ENCODE measurements around the gene SKI. TPM values are rescaled to one million over a fixed set of nuclear protein-coding genes. Genes with fewer than 3 reads are reported as not detected.

The SKI gene
- total and polyA plus RNA-seq, 7 experiments from 2014 or later = 0.61 to 278 (median 95.3) TPM

DNA sequence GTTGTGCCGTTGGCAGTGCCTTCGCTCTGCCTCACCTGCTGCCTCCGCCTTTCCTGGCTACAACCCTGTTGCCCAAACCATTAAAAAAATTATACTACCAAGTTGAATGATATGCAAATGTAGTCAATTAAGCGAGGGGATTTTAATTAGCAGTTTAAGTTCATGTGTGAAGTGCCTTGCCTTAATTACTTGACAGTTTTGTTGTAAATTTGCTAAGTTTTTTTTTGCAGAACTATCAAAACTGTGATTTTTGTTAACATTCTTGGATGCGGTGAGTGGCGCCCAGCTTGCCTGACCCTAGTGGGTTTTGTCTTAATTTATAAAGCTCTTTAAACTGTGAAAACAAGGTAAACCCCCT, 10.9 kb downstream of the SKI start:
- intact Hi-C loops (cut with micrococcal nuclease) = no loop called here
- no peak for ATAC-seq
- no peaks in the 10 kb centered on the region for H3K9me3 ChIP-seq (ENCODE audit: control insufficient read depth in 2 of 3, low read length in 3 of 3)
- DNase-seq = no peak
- peaks cover 72 to 91% (median 83%) of the 10 kb centered on the region in 7 donors for H3K4me1 Mint-ChIP-seq
- H3K4me1 ChIP-seq (ENCODE audit: control insufficient read depth in 2 of 2, insufficient read depth in 2 of 2, low read length in 2 of 2) = peaks cover 62 to 96% of the 10 kb centered on the region in 2 donors
- H3K27me3 Mint-ChIP-seq = no peaks in the 10 kb centered on the region
- peak overlapping the region in 9 of 10 donors; percentile 36 to 98 (median 74) for H3K4me3 Mint-ChIP-seq
- ChIA-PET POLR2A (interaction anchor here (0.6 to 10.6 kb wide), 3 partner anchors 9 to 39 kb away, joined by 4 to 99 read pairs (median 6); partner anchors contain the start of gene SKI), CTCF (interaction anchor here (1.0 to 1.2 kb wide), 2 partner anchors 10 to 15 kb away, joined by 3 read pairs; no protein-coding TSS in a partner anchor)
- H3K27ac ChIP-seq (ENCODE audit: low read depth, low read length) = peak overlapping the region; percentile 78
- H3K27me3 ChIP-seq (ENCODE audit: control insufficient read depth in 2 of 2, insufficient read depth in 2 of 2, low read length in 2 of 2) = no peaks in the 10 kb centered on the region
- peaks cover 0 to 26% (median 17%) of the 10 kb centered on the region in 5 donors for H3K36me3 Mint-ChIP-seq
- H3K36me3 ChIP-seq (ENCODE audit: control insufficient read depth in 2 of 3, insufficient read depth in 3 of 3, low read length in 3 of 3) = peaks cover 0 to 14% (median 2%) of the 10 kb centered on the region in 3 experiments
- peak overlapping the region in 8 of 9 donors; percentile 82 to 97 (median 91) for H3K27ac Mint-ChIP-seq
- H3K9me3 Mint-ChIP-seq = peaks cover 0 to 9% (median 0%) of the 10 kb centered on the region in 11 donors
- no peak overlapping the region for H3K4me3 ChIP-seq (ENCODE audit: low read length)

GRCh38 chr1:2239384-2239985, 11.4 kb downstream of the SKI start:
- ChIA-PET CTCF (interaction anchor here (1.0 to 1.2 kb wide), 2 partner anchors 11 to 15 kb away, joined by 3 read pairs; no protein-coding TSS in a partner anchor), POLR2A (interaction anchor here (0.8 to 10.6 kb wide), 2 partner anchors 9 to 16 kb away, joined by 6 to 99 read pairs; partner anchors contain the start of gene SKI)
- no peak for ATAC-seq
- H3K27me3 Mint-ChIP-seq = no peaks in the 10 kb centered on the region
- Histone ChIP-seq H3K27me3 (ENCODE audit: control insufficient read depth in 2 of 2, insufficient read depth in 2 of 2, low read length in 2 of 2) (no peaks in the 10 kb centered on the region), H3K4me1 (ENCODE audit: control insufficient read depth in 2 of 2, insufficient read depth in 2 of 2, low read length in 2 of 2) (peaks cover 57 to 91% of the 10 kb centered on the region in 2 donors), H3K4me3 (ENCODE audit: low read length) (peak overlapping the region; percentile 26), H3K36me3 (ENCODE audit: control insufficient read depth in 2 of 3, insufficient read depth in 3 of 3, low read length in 3 of 3) (peaks cover 0 to 14% (median 2%) of the 10 kb centered on the region in 3 experiments), H3K27ac (ENCODE audit: low read depth, low read length) (peak overlapping the region; percentile 78), H3K9me3 (ENCODE audit: control insufficient read depth in 2 of 3, low read length in 3 of 3) (no peaks in the 10 kb centered on the region)
- intact Hi-C loops (cut with micrococcal nuclease) = no loop called here
- H3K9me3 Mint-ChIP-seq = peaks cover 0 to 9% (median 0%) of the 10 kb centered on the region in 11 donors
- peaks cover 67 to 89% (median 80%) of the 10 kb centered on the region in 7 donors for H3K4me1 Mint-ChIP-seq
- DNase-seq = peak in 1 of 9 donors; percentile 15
- peak overlapping the region; percentile 46 to 97 (median 93) for H3K27ac Mint-ChIP-seq
- H3K36me3 Mint-ChIP-seq = peaks cover 0 to 27% (median 17%) of the 10 kb centered on the region in 5 donors
- peak overlapping the region; percentile 37 to 98 (median 84) for H3K4me3 Mint-ChIP-seq

DNA sequence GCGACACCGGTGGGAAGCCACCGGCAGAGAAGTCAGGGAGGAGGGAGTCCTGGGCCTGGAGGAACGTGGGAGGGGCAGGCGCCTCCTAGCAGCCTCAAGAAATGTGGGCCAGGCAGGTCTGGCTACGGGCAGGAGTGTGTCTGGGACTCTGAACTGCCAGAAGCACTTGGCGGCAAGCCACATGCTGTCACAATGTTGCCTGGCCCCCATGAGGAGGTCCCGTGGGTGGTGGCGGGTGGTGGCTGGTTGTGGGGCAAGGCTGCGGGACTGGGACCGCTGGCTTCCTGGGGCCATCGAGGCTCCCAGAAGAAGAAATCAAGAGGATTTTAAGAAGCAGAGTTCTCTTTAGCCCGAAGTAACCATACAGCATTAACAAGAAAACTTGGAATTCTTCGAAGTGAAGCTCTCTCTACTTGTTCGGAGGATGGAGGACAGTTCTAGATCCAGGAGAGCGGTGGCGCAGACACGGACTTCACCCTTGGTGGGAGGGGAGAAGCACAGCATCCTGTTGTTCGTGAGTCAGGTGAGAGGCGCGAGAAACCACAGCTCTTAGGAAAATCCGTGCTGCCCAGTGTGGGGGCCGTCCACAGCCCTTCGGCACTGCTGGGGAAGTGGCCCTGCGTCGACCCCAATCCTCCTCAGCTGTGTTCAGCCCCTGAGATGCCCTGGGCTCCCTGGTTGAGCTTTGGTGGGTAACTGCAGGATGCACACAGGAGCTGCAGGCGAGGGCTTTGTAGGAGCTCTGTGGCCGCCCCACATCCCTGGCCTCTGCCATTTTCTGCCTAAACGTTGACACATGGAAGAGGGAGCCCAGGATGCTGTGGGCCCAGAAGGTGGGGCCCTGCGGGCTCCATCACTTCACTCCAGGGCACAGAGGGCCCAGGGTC, 12.4 kb downstream of the SKI start:
- CTCF ChIA-PET = interaction anchor here (0.6 to 1.4 kb wide), 8 partner anchors 8 to 111 kb away, joined by 3 to 6 read pairs (median 4); no protein-coding TSS in a partner anchor
- Histone ChIP-seq H3K36me3 (ENCODE audit: control insufficient read depth in 2 of 3, insufficient read depth in 3 of 3, low read length in 3 of 3) (peaks cover 0 to 14% (median 2%) of the 10 kb centered on the region in 3 experiments), H3K4me1 (ENCODE audit: control insufficient read depth in 2 of 2, insufficient read depth in 2 of 2, low read length in 2 of 2) (peaks cover 47 to 84% of the 10 kb centered on the region in 2 donors), H3K9me3 (ENCODE audit: control insufficient read depth in 2 of 3, low read length in 3 of 3) (no peaks in the 10 kb centered on the region), H3K27ac (ENCODE audit: low read depth, low read length) (peak overlapping the region; percentile 59), H3K27me3 (ENCODE audit: control insufficient read depth in 2 of 2, insufficient read depth in 2 of 2, low read length in 2 of 2) (no peaks in the 10 kb centered on the region), H3K4me3 (ENCODE audit: low read length) (peak overlapping the region; percentile 26)
- intact Hi-C loops (cut with micrococcal nuclease) = no loop called here
- H3K27ac Mint-ChIP-seq = peak overlapping the region; percentile 59 to 97 (median 93)
- no peaks in the 10 kb centered on the region for H3K27me3 Mint-ChIP-seq
- POLR2A ChIA-PET = interaction anchor here (0.6 to 10.6 kb wide), 8 partner anchors 10 to 831 kb away, joined by 3 to 99 read pairs (median 4); partner anchors contain the start of gene SKI
- peak overlapping the region; percentile 40 to 98 (median 84) for H3K4me3 Mint-ChIP-seq
- peaks cover 0 to 30% (median 20%) of the 10 kb centered on the region in 5 donors for H3K36me3 Mint-ChIP-seq
- DNase-seq (peak in 3 of 9 donors; percentile 36 to 68 (median 37)), ATAC-seq (peak; percentile 30)
- H3K9me3 Mint-ChIP-seq = peaks cover 0 to 8% (median 0%) of the 10 kb centered on the region in 11 donors
- H3K4me1 Mint-ChIP-seq = peaks cover 66 to 92% (median 83%) of the 10 kb centered on the region in 7 donors

DNA sequence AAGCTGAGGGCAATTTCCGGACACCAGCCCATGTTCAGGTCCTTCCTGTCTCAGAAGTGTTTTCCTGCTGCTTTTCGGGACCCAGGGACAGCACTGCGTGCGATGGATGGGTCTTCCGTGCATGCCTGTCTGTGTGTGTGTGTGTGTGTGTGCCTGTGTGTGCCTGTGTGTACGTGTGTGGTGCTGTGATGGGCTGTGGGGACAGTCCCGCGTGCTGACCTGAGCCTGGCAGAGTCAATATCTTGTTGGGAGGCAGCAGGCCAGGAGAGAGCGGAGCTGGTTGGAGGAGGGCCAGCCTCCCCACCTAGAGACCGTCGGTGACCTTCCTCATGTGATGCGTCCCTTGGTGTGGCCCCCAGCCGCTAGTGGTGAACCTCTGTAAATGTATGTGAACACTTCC, 13.7 kb downstream of the SKI start:
- DNase-seq (no peak), ATAC-seq (no peak)
- Mint-ChIP-seq H3K4me3 (peak overlapping the region; percentile 30 to 98 (median 82)), H3K36me3 (peaks cover 0 to 35% (median 20%) of the 10 kb centered on the region in 5 donors), H3K27ac (peak overlapping the region; percentile 7 to 97 (median 86)), H3K9me3 (peaks cover 0 to 6% (median 0%) of the 10 kb centered on the region in 11 donors), H3K27me3 (no peaks in the 10 kb centered on the region), H3K4me1 (peaks cover 63 to 90% (median 79%) of the 10 kb centered on the region in 7 donors)
- POLR2A ChIA-PET = interaction anchor here (1.3 to 10.6 kb wide), 4 partner anchors 10 to 17 kb away, joined by 4 to 99 read pairs (median 12); partner anchors contain the start of gene SKI
- Histone ChIP-seq H3K9me3 (ENCODE audit: control insufficient read depth in 2 of 3, low read length in 3 of 3) (no peaks in the 10 kb centered on the region), H3K27me3 (ENCODE audit: control insufficient read depth in 2 of 2, insufficient read depth in 2 of 2, low read length in 2 of 2) (no peaks in the 10 kb centered on the region), H3K36me3 (ENCODE audit: control insufficient read depth in 2 of 3, insufficient read depth in 3 of 3, low read length in 3 of 3) (peaks cover 0 to 14% (median 6%) of the 10 kb centered on the region in 3 experiments), H3K4me3 (ENCODE audit: low read length) (no peak overlapping the region), H3K4me1 (ENCODE audit: control insufficient read depth in 2 of 2, insufficient read depth in 2 of 2, low read length in 2 of 2) (peaks cover 39 to 82% of the 10 kb centered on the region in 2 donors), H3K27ac (ENCODE audit: low read depth, low read length) (no peak overlapping the region)
- intact Hi-C loops (cut with micrococcal nuclease) = no loop called here
- CTCF ChIA-PET = interaction anchor here (1.3 kb wide), 1 partner anchor 10 kb away, joined by 4 read pairs; no protein-coding TSS in a partner anchor

DNA sequence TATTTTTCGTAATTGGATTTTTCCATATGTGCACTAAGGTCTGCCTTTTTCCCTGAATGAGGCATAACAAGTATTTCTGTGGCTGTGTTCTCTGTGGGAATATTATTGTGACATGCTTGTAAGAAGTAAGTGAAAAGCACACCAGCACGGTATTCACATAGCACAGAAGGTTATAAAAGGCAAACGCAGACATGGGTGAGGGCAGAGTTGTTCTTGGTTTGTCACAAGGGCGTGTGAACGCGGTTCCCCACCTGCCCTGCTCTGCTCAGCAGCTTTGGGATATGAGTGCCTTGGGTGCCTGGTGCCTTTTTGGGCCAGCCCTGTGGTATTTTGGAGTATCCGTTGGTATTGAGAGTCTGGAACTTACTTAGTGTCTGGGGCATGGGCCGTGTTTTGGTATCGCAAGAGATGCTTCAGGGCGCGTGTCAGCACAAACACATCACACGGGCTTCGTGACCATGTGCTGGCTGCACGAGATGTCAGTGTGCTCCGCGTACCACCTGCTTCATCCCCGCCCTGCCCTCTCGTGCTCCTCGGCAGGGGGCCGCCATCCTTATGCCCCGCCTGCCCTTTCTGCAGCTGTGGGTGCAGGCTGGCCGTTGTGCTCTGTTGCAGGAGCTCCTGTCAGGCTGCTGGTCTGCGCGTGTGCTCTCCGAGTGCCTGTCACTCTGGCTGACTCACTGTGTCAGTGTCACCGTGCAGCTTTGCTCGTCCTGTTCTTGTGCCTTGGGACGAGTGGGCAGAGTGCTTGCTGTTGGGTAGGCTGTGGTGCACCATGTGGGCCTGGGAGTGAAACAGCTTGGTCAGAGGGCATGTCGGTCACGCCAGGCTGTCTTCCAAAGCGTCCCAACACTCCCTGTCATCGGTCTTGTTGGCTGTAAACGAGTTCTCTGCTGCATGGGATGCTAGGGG, 15.0 kb downstream of the SKI start:
- peaks cover 0 to 19% (median 6%) of the 10 kb centered on the region in 3 experiments for H3K36me3 ChIP-seq (ENCODE audit: control insufficient read depth in 2 of 3, insufficient read depth in 3 of 3, low read length in 3 of 3)
- intact Hi-C loops (cut with micrococcal nuclease) = no loop called here
- no peak overlapping the region for H3K4me3 ChIP-seq (ENCODE audit: low read length)
- no peak overlapping the region for H3K27ac ChIP-seq (ENCODE audit: low read depth, low read length)
- POLR2A ChIA-PET = interaction anchor here (0.9 to 10.6 kb wide), 3 partner anchors 9 to 13 kb away, joined by 3 to 99 read pairs (median 3); partner anchors contain the start of gene SKI
- peaks cover 29 to 82% of the 10 kb centered on the region in 2 donors for H3K4me1 ChIP-seq (ENCODE audit: control insufficient read depth in 2 of 2, insufficient read depth in 2 of 2, low read length in 2 of 2)
- no peaks in the 10 kb centered on the region for H3K27me3 ChIP-seq (ENCODE audit: control insufficient read depth in 2 of 2, insufficient read depth in 2 of 2, low read length in 2 of 2)
- no peak for ATAC-seq
- no peaks in the 10 kb centered on the region for H3K9me3 ChIP-seq (ENCODE audit: control insufficient read depth in 2 of 3, low read length in 3 of 3)
- H3K9me3 Mint-ChIP-seq = peaks cover 0 to 4% (median 0%) of the 10 kb centered on the region in 11 donors
- peak overlapping the region in 8 of 10 donors; percentile 6 to 98 (median 76) for H3K4me3 Mint-ChIP-seq
- CTCF ChIA-PET = interaction anchor here (1.4 kb wide), 1 partner anchor 9 kb away, joined by 6 read pairs; no protein-coding TSS in a partner anchor
- H3K27ac Mint-ChIP-seq = peak overlapping the region in 8 of 9 donors; percentile 51 to 97 (median 88)
- H3K36me3 Mint-ChIP-seq = peaks cover 0 to 31% (median 20%) of the 10 kb centered on the region in 5 donors
- H3K27me3 Mint-ChIP-seq = no peaks in the 10 kb centered on the region
- peaks cover 54 to 92% (median 72%) of the 10 kb centered on the region in 7 donors for H3K4me1 Mint-ChIP-seq
- no peak for DNase-seq
